GM19193 (cell line): Measurements from ENCODE around the gene SUFU.

ENCODE experiments used
- POLR2A ChIP-seq: IDR thresholded peaks from 4 replicates; pipeline ENCODE4 v1.6.1; 2011; ENCODE audit not compliant: insufficient read depth, insufficient read length; ENCODE audit errors: extremely low read depth

Gene SUFU

DNA sequence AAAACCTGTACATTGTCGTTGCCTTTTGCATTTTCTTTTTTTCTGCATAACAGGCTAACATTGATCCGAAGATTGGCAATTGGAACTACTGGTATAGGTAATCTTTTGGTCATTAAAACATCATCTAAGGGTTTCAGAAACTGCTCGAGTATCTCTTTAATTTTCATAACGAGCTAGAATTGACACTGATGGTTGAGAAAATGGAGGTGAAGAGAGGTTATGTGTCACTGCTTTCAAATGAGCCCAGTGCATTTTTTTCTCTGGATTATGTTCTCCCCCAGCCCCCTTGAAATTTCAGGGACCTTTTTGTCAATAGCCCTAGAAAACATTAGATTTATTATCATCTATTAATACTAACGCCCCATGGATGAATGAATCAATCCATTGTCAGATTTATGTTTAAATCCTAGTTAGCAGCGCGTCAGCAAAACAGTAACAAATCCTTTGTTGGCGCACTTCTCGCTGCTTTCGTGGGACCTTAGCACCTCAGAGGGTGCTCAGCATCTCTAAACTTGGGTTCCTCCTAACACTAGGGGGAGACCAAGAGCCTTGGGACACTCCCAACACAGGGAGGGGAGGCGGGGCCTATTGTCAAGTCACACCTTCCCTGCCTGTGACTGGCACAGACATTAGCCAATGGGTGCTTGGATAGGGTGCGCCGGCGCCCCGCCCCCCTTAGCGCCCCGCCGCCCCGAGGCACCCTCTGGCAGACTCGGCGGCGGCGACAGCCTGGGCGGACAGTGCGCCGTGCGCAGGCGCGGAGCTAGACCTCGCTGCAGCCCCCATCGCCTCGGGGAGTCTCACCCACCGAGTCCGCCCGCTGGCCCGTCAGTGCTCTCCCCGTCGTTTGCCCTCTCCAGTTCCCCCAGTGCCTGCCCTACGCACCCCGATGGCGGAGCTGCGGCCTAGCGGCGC lies at the start of gene SUFU:
Gene SUFU (plus strand): TSS at position 709 of the 915 bp plus-strand sequence. CDS start 181 bp downstream, at position 890.
- TF ChIP-seq POLR2A = peak; percentile 78

DNA sequence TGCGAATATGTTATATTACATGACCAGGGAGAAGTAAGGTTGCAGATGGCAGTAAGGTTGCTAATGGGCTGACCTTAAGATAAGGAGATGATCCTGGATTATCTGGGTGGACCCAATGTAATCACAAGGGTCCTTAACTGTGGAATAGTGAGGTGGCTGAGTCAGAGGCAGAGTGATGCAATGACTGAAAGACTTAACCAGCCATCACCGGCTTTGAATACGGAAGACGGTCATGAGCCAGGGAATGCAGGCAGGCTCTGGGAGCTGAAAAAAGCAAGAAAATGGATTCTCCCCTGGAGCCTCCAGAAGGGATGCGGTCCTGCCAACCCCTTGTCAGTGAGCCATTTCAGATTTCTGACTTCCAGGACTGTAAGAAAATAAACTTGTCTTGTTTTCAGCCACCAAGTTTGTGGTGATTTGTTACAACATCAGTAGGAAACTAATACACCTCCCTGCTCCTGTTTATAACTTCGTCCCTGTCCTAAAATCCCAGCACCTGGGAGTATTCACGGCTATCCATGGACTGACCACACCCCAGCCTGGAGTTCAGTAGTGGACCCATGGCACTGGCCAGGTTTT lies 47.8 kb upstream of the SUFU start:
- no peak for TF ChIP-seq POLR2A

DNA sequence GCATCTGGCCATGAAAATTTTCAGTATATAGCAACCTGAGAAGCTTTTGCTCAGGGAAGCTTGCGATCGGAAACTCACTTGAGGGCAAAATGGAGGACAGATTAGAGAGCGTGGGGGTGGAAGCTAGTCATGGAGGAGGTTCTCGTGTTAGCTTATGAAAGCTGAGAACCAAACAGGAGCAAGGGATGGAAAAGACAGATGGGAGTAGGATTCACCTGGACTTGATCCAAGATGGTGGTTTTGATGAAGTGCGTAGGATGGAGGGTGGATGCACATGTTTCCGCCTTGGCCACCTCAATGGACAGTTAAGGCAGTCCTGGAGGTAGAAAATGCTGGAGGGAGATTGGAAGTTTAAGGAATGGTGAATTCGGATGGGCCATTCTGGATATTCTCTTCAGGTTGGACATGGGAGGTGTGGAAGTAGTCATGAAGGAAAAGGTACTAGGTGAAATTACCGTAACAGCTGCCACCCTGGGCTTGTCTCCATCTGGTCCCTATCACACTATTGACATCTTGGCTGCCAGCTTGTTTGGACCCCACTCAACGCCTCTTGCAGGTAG lies 46.1 kb upstream of the SUFU start:
- no peak for TF ChIP-seq POLR2A

DNA sequence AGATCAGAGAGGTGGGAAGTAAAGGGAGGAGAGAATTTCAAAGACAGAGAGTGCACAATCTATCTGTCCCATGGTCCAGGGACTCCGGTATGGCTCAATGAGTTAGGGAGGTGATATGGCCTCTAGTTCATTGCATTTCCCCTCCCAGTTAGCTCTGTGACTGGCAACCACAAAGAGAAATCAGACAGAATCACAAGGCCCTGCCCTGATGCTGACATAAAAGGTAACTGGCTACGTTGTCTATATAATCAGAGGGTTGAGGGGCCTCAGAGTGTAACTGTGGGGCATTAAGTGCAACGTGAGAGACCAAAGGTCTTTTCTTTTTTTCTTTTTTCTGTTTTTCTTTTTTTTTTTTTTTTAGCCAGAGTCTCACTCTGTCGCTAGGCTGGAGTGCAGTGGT lies 45.1 kb upstream of the SUFU start:
- no peak for TF ChIP-seq POLR2A

DNA sequence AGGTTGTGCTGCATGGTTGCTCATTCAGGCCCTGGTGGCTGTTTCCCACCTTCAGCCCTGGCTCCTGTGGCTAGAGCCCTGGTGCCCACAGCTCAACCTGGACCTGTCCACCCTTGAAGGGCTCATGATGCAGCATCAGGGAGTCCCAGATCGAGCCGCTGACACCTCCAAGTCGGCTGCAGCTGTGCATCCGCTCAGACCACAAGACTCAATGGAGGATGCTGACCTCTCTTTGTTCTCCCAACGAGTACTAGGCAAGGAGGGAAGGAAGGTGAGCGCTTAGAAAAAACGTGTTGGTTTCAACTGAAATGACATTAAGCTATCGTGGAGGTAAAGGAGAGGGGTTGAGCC lies 43.0 kb upstream of the SUFU start:
- TF ChIP-seq POLR2A = no peak

DNA sequence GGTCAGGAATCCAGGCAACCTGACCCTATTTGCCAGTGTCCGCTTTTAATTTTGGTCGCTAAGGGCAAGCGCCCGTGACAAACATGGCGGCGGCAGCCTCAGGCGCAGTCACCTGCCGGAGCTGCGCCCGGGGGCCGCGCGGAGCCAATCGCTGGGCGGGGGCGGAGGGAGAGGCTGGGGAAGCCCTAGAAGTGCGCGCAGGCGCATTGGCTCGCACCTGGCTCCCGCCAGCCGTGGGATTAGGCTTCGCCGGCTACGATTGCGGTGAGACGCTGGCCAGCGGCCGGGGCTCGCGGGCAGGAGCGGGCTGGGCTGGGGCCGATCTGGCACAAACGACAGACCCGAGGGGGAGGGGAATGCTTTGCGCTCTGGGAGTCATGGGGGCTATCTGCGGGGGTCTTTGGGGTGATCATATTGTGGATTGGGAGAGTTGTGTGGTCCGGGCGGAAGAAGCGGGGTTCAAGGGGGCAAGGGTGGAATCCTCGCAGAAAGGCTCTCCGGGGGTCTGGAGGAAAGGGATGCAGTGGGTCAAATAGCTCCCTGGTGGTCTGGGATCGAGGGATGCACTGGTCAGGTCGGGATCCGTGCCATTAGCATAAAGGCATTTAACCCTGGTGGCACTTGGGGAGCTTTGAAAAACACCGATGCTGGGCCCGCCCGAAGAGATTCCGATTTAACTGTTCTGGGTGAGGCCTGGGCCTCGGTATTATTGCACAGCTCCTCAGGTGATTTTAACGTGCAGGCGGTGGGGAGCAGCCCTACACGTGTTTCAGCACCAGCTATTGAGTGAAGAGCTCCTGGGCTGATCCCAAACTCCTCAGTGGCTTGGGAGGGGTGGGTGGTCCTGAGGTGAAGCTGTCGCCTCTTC lies 42.4 kb upstream of the SUFU start:
- peak; percentile 51 for TF ChIP-seq POLR2A

DNA sequence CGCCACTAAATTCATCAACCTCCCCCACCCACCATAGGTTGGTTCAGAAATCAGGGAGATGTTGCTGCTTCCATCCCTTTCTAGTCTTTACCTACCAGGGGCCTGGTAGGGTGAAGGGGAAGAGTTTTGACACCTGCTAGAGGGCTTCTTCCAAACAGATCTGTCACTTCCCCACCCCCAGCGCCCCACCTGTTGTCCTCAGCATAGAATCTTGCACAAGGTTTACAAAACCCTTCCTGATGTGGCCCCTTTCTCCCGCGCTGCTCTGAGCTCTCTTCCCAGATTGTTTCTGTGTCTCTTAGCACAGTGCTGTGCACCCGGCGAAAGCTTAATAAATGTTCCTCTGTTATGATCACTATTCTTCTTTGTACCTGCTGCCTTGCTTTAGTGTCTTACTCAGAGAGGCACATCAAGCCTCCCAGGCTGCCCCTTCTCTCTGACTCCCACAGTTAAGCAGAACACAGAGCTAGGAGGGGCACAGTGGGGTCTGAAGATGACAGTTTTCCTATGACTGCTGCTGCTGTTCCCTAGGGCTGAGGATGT lies 41.2 kb upstream of the SUFU start:
- TF ChIP-seq POLR2A = no peak

DNA sequence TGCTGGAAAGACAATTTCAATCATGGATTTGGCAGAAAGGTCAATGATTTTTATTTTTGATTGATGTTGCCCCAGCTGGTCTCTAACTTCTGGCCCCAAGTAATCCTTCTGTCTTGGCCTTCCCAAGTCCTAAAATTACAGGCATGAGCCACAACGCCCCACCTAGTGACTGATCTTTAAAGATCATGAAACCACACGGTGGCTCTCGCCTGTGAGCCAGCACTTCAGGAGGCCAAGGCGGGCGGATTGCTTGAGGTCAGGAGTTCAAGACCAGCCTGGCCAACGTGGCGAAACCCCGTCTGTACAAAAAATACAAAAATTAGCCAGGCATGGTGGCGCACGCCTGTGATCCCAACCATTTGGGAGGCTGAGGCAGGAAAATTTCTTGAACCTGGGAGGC lies 39.8 kb upstream of the SUFU start:
- no peak for TF ChIP-seq POLR2A

DNA sequence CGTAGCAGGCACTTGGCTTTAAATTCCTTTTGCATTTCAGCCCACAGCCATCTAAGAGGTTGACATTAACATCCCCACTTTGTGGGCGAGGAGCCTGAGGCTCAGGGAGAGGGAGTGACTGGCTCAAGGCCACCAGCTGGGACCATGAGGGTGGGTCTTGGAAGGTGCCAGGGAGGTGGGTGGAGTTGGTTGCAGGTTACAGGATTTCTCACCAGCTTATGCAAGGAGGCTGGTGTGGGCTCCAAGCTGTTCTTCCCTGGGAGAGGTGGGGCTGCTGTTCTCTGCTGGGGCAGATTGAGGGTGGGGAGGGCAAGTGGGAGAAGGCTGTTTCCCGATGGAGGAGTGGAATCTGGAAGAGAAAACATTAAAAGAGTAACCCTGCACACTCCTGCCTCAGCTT lies 38.3 kb upstream of the SUFU start:
- TF ChIP-seq POLR2A = no peak

DNA sequence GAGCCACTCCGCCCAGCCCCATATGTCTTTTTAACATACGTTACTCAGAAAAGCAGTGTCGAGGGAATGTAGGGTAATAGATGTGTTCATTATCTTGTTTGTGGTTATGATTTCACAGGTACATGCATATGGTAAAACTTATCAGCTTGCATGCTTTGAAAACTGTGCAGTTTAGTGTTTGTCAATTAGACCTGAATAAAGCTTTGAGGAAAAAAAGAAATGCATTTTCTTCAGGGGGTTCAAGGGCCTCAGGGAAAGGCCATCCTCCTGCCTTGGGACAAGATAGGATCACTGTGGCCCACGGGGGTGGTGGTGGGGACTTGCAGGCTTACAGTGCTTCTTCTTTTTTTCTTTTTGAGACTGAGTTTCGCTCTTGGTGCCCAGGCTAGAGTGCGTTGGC lies 36.5 kb upstream of the SUFU start:
- no peak for TF ChIP-seq POLR2A

DNA sequence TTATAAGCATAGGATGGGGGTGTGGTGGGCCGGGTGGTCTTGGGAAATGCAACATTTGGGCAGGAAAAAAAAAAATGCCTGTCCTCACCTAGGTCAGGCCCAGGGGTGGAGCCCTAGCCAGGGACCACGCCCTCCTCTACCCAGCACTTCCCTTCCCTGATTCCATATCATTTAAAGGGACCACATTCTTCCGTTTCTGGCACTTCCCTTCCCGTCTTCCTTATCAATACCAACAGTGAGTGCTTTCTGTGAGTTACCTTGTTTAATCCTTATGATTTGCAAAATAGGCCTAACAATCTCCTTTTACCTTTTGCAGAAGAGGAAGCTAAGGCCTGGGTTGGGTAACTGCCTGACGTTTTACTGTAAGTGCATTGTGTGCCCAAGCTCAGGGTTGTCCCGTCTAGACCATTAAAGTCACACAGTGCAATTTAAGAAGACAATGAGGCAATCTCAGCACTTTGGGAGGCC lies 35.8 kb upstream of the SUFU start:
- no peak for TF ChIP-seq POLR2A

DNA sequence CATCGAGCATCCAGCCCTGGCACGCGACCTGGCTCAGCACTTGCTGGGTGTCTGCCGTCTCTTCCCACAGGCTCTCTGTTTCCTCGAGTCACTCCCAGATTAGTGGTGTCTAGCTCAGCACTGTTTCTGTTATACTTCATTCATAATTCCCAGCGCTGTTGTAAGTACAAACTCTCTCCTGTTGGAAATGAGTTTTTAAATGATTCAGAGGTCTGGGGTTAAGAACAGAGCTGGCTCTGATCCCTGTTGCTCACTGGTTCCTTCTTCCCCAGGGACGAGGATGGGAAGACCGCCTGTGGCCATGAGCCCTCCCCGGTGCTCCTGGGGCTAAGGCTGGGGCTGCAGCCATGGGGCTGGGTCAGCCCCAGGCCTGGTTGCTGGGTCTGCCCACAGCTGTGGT lies 35.1 kb upstream of the SUFU start:
- TF ChIP-seq POLR2A = no peak

DNA sequence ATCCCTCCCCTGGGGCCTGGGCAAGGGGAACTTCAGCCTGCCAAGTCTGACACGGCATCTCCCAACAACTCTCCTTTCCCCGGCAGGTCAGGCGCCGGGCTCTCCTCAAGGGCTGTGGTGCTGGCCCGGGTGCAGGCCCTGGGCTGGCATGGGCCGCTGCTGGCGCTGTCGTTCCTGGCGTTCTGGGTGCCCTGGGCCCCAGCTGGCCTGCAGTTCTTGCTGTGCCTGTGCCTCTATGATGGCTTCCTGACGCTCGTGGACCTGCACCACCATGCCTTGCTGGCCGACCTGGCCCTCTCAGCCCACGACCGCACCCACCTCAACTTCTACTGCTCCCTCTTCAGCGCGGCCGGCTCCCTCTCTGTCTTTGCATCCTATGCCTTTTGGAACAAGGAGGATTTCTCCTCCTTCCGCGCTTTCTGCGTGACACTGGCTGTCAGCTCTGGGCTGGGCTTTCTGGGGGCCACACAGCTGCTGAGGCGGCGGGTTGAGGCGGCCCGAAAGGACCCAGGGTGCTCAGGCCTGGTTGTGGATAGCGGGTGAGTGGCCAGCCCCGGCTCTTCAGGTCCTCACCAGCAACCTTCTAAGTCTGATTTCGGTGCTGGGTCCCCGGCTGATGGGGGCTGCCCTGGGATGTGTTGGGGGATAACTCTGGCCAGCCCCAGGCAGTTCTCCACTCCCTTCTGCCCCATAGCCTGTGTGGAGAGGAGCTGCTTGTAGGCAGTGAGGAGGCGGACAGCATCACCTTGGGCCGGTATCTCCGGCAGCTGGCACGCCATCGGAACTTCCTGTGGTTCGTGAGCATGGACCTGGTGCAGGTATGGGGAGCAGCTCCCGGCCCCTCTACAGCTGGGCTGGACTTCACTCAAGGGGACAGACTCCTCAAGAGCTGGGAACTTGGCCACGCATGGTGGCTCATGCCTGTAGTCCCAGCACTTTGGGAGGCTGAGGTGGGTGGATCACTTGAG lies 32.9 kb upstream of the SUFU start:
- no peak for TF ChIP-seq POLR2A
